NCI-H748 (cell line): ENCODE results near the gene POMT2.

ENCODE experiments used
- DNase-seq: peaks from one replicate; lab custom pipeline; 2025; ENCODE audit not compliant: unreplicated experiment; lab: John Stamatoyannopoulos, UW

The POMT2 gene

DNA sequence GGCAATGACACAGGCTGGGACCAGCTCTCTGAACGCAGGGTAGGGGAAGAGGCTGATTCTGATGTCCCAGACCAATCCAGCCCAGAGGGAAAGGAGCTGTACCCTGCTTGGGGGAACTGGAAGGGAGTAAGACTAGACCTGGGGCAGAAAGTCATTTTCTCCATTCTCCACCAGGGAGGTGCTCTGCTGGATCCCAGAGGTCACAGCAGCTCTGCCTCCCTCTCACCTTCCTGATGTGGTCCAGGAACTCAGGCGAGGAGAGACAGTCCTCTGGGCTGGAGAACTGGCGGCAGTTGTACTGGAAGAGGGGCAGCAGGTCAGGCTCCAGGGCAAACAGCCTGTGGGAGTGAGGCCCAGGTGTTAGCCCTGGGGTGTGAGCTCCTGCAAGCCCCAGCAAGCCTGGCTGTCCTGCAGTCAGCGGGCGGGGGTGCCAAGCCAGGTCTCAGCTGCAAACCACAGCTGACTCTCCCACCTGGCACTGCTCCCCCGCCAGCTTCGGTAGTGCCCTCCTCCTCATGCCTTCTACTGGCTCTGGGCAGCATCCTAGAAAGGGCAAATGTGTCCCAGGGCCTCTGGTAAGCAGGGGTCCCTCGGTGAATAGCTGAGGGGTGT lies 51.6 kb downstream of the POMT2 start:
- DNase-seq = peak; percentile 38

DNA sequence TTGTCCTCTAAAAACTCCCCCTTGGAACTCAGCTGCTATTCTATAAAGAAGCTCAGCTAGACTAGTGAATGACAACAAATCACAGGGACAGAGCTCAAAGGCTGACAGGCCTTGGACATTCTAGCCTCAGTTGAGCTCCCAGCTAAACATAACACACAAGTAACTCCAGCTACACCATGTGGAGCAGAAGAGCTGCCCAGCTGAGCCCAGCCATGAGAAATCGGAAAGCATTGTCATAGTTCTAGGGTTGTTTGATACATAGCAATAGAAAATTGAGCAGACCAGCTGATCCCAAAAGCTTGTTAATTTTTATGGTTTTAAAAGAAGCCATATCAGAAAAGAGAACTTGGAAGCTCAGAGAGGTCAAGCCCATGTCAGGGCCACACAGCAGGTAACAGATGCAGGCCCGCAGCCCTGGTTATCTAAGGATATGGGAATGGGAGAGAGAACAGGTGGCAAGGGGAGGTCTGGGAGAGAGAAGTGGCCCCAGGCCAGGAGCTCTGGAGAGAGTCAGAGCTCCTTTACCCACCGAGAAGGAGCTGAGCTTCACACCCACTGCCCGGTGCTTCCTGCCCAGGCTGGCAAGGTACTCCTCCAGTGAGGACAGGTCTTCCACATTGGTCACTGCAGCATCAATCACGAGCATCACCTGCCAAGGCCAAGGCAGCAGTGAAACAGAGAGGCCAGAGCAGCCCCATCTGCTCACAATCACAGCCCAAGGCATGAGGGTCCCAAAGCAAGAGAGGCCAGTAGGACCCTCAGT lies 52.6 kb downstream of the POMT2 start:
- no peak for DNase-seq

DNA sequence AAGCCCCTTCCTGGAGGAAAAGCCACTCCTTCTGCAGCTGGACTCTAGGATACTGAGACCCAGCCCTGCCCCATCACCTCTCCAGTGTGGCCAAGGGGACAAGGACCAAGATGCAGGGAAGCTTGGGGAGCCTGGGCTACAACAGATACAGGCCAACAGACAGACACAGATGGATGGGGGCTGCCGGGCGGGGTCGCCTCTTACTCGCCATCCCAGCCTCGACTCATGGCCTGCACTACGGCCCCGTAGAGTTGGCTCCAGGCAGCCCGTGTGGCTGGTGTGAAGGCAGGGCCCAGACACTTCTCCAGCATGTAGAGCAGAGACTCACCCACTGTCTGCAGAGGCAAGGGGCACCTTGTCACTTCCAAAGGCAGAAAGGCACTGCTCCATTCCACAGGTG lies 54.3 kb downstream of the POMT2 start:
- no peak for DNase-seq

DNA sequence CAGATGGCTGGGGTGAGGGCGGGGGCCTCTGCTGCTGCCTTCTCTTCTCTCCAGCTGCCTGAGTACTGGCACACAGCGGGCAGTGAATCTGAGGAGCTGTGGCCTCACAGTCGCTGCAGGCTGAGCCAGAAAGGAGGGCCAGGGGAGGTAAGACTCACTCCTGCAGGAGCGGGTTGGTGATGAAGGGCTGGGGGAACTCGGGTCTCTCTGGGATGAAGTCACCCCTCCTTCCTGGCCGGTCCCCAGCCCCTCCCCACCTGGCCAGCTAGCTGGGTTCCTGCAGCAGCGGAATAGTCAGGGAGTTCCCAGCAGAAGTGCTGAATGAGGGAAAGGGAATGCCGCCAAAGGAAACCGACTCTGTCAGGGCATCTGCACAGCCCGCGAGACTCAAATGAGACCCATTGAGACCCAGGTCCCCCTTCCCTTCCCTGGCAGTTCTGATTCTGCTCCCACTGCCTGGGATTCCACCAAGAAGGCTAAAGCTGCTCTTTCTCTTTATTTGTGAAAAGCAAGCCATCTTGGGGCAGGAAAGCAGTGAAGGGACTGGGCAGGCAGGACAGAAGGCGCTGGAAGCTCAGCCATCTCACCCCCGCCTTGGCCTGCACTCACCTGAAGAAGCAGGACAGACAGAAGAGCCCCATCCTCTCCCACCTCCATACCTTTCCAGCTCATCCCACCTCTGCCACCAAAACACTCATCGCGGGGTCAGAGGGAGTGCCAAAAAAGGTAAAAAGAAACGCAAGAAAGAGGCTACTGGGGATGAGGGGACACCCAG lies 54.9 kb downstream of the POMT2 start:
- no peak for DNase-seq

DNA sequence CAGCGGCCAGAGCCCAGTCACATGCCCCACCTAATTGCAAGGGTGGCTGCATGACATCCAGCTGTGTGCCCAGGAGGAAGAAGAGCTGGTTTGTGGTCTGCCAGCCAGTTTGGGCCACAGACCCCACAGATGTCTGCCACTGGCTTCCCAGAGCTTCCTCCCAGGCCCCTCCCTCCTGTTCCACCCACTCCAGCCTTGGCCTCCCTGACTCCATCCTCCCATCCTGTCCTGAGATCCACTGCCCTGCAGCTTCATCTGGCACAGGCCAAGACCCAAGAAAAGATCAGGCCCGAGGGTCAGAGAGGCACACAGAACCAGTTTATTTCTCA lies 55.5 kb downstream of the POMT2 start:
- no peak for DNase-seq

DNA sequence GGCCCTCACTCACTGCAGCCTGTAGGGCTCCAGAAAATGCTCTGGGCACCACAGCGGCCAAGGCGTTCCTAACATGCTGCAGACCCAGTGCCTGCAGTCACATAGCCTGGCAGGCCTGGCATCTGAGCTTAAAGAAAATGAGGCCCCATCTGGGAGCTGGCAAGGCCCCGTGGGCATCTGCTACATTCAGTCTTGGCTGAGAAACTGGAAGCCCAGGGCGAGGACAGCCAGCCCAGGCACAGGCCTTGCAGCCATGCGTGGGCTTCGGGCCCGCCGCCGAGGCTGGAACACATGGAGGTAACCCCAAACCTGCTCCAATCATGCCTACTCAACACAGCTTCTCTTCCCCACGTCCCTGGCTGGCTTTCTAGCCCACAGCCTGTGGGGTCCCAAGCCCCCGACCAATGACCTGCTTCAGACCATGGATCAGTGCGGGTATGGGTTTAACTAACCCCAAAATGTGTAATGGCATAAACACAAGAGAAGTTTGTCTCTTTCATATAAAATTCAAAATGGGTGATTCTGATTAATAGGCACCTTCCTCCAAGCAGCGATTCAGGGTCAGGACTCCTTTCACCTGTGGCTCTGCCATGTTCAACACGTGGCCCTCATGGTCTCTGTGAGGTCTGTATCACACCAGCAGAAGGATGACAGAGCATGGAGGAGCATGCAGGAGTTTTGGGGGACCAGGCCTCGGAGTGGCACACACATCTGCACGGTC lies 56.1 kb downstream of the POMT2 start:
- DNase-seq = no peak

DNA sequence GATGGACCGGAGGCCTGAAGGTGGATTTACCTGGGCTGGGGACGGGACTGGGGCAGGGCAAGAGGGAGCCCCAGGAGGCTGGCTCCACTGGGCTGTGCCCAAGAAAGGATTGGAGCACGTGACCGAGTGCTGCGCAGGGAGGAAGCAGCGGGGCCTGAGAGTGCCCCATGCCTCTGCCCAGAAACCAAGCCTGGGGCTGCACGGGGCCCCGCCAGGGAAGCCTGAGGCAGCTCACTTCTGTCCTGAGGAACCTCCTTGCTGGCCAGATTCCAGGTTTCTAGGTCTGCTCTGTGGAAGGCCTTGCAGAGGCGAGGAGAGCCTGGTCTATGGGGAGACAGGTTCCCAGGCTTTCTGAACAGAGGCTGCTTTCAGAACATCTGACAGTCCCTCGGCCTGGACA lies 60.1 kb downstream of the POMT2 start:
- no peak for DNase-seq

DNA sequence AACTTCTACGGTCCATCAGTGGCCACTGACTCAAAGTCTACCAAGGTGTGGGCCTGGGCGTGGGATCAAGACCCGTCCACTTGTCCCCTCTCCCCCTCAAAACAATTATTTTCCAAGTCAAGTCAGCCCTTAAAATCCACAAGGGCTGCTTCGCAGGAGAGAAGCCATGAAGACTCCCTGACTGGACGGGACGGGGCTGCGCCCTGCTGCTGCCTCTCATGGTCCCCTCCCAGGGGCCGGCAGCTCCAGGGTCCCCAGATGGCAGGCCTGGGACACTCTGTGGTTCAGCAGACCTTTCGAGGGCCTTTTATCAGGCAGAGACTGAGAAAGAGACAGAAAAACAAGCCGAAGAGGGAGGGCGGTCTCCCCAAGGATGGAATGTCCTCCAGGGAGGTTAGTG lies 60.5 kb downstream of the POMT2 start:
- no peak for DNase-seq

DNA sequence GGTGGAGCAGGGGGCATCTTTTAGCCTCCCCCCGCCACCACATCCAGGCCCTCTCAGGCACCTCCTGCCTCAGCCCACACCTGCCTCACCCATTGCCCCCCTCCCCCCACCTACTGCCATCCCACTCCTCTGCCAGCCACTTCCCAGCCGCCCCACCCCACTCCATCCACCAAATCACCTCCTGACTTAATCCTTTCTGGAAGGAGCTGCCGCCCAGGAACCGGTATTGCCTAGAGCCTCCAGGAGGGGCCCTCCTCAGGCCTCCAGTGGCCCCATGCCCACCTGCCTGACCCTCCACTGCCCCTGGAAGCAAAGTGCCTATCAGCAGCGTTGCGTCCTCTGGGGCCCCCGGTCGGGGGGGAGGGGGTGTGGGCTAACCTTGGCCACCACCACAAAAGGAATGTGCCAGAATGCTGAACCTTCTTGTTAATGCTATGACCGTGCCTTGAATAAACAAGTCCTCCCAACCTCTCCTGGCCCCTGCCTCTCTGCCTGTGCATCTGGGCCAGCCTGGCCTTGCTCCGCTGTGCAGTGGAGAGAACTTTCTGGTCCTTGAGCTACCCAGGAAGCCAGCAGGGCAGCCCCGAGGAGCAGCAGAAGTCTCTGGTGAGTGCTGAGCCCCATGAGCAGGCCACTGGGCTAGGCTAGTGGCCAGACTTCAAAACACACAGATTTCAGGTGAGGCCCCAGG lies 61.5 kb downstream of the POMT2 start:
- no peak for DNase-seq

DNA sequence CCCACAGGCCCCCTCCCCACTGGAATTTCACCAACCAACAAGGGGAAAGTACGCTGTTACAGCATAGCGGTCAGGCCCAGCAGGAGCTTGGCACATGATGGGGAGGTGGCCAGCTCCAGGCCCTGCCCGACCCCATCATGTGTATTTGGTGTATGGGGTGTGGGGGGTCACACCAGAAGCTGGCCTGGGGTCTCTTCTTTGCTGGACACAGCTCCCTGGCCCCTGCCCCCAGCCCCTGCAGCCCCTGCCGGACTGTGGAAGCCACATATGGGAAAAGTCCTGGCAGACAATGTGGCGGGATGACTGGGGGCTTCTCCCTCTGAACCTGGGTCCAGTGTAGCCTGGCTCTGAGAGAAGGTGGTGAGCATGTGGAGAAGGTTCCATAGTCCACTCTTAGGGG lies 62.1 kb downstream of the POMT2 start:
- no peak for DNase-seq

DNA sequence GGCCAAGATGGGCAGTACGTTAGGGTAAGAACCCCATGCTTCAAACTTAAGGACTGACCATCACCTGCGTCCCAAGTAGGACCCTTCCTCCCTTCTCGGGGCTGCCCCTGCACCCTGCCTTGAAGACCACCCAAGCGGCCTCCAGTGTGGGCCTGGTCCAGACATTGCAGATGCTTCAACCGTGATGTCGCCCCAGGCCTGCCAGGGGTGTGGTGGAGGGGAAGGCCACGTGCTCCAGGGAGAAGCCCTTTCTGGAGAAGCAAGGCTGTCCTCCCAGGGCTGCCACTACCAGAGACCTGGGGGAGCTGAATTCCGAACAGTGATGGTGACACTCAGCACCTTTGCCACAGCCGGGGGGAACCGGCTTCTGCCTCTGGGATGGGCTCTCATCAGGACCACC lies 63.0 kb downstream of the POMT2 start:
- DNase-seq = no peak

DNA sequence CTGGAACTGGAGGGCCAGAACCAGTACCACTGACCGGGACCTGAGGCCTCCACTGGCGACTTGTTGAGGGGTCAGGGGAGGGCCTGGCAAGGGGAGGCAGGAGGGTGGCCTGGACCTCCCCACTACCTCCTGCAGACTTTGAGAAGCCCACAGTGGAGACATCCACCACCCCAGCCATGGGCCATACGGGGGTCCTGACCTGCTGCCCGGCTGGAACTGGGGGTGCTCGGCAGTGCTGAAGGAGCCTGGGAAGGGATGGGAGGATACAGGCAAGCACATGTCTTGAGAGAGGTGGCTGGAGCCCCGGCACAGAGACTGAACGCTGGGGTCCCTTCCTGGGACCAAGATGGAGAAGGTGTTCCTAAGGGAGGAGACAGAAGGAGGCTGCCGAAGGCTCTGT lies 64.0 kb downstream of the POMT2 start:
- DNase-seq = no peak

DNA sequence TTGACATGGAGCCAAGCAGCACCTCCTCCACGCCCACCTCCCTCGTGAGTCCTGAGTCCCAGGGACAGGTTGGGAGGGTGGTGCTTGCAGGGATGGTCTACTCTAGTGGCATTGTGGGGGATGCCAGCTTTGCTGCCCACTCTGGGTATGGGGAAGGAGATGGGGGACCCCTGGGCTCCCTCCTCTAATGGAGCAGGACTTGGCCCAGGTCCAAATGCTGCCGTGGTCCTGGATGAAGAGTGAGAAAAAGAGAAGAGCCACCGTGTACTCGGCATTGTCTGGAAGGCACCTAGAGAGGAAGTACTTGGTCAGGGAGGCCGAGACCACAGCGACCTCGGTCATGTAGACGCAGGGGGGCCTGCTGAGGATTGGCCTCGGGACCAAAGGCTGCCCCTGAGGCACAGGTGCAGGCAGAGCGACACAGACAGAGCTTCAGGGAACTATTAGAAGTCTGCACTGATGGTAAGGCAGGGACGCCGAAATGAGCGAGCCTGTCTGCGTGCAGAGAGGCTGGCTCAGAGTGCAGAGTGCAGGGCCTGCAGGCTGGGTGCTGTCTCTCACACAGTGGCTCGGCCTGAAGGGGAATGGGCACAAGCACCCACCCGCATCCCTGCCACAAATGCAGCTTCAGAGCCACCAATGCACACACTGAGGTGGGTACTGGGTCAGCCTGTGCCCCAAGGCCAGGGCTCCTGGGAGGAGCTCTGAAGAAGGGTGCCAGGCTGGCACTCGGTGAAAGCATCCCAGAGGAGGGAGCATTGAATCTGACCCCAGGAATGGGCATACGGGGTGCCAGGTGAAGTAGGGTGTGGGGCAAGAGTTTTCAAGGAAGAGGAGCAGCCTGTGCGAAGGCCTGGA lies 67.1 kb downstream of the POMT2 start:
- no peak for DNase-seq

DNA sequence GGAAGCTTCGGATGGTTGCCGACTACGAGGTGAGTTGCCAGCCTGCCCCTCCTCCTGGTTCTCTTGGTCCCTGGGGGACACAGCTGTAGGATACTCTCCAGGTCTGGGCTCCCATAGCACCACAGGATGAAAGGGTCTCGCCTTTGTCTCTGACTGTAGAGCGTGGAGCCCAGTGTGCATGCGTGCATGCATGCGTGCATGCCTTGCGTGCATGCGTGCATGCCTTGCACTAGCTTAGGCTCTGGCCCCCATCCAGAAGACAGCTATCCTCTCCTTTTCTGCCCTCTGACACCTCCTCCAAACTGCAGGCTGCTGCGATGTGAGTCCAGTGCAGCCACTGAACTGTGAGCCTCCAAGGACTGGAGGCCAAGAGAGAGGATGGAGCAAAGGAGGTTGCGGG lies 68.8 kb downstream of the POMT2 start:
- DNase-seq = no peak

DNA sequence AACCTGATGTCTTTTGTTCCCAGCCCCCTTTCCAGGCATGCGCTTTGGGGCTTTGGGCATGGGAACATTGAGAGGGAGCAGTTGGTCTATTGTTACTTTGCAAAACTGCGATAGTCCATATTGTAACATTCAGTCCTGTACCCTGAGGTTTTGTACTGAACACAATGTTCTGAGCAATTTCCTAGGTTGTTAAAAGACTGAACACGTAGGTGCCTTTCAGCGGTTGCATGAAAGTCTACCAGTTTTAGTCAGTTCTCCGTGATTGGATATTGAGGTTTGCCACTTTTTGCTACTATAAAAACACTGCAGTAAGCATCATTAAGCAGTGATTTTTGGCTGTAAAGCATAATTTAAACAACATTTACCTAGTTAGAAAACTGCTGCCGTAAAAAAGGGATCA lies 69.8 kb downstream of the POMT2 start:
- DNase-seq = no peak

DNA sequence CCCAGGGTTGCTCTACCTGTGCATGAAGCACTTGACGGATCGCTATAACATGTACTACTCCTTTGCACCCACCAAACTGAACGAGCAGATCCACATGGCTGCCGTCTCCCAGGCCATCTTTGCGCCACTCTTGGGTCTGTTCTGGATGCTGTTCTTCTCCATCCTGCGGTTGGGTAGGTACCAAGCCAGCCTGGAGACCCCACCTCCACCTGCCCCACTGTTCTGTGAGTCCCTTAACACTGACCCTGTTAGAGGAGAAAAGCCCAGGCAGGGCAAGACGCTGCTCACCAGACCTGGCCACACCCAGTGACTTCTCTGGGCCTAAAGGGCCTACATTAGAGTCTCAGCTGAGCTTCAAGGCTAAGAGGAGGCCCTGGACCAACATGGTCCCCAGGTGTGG lies 71.4 kb downstream of the POMT2 start:
- DNase-seq = no peak

DNA sequence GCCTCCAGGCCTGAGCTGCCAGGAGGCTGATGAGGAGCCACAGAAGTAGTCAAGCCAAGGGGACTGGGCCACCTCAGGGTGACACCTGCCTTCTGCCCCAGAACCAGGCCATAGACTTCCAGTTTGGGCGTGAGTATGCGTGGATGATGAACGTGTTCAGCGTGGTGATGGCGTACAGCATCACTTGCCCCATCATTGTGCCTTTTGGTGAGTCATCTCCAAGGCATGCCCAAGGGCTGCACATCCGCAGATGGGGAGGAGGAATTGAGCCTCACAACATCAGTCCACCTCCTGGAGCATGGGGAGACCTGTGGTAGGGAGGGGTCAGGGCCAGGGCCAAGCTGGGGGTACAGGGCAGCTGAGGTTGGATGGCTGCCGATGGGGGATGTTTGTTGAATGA lies 72.0 kb downstream of the POMT2 start:
- DNase-seq = no peak

DNA sequence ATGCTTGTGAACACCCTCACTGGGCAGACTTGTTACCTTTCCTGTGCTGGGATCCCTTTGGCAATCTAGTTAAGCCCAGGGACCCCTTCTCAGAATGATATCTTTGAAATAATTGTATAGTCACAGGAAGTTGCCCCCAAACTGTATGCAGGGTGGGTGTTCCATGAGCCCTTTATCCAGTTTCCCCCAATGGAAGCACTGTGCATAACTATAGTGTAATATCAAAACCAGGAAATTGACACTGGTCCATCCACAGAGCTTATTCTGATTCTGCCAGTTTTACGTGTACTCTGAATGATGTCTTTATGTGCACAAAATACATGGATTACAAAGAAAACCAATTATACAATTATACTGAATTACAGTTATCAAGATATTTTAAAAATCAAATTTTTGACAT lies 73.9 kb downstream of the POMT2 start:
- DNase-seq = no peak

DNA sequence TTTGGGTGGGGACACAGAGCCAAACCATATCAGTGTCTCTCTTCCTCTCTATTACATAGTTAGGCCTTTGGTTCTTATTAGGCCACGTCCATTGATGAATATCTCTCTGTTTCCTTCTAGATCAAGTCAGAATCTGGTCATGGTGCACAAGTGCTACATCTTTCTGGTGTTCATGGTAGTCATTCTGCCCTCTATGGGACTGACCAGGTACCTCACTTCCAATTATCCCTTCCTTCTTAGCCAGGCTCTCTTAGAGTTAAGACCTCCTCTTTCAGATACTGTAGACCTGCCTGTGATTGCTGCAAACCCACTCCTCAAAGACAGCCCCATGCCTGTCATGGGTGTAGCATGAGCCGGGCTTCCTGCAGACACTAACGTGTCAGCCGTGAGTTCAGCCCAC lies 74.9 kb downstream of the POMT2 start:
- DNase-seq = no peak

DNA sequence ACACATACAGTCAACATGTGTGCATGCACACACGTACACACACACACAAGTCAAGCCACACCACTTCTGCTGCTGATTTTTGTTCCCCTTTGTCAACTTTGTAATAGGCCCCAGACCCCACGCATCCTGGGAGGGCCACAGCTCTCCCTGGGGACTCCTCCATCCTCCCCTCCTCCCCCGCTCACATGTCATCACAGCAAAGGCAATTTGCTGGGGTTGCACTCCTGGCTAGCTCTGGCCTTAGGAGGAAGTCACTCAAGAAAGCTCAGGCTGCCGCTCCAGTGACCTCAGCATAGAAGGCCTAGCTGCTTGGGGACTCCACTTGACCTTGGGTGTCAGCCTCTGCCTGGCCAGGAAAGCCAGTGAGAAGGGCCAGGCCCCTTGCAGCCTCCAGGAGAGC lies 76.8 kb downstream of the POMT2 start:
- DNase-seq = no peak
